ENCODE results near the gene COL2A1. TPM values are rescaled to one million over a fixed set of nuclear protein-coding genes. Genes with fewer than 3 reads are reported as not detected.

COL2A1 gene
- total and polyA plus RNA-seq, 4 donors = 0.05 to 8.7 (median 0.15) TPM; not detected in 1

DNA sequence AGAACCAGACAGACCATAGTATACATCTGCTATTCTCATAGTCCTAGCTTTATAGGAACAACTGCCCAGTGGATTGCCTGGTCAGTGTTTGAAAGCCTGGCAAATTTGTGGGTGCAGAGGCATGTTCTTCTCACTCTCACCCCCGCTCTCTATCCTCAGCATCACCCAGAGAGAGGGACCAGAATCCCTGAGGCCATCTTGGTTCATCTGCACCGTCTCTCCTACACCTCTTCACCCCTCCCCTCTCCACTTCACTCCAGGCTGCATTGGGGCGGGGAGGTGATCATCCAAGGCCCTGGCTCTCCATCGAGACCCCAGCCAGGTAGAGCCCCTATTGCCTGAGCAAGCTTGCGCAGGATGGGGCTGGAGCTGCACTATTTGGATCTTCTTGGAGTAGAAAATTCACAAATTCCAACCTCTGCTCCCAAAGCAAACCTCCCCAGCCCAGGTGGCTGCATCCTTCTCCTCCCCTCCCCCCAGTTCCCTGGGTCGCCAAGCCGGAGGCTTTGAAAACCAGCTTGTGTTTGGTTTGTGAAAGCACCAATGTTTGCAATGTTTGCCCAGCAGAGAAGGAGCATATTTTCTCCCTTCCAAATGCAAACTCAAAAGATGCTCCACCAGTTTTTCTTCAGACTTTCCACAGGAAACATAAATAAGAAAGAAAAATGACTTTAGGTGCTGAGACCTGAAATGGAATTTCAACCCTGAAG, 18.6 kb upstream of the COL2A1 start:
- Histone ChIP-seq H3K4me1 (ENCODE audit: control insufficient read depth in 5 of 5, insufficient read depth in 5 of 5, low read length in 5 of 5) (peaks cover 0 to 28% (median 6%) of the 10 kb centered on the region in 5 donors), H3K27me3 (ENCODE audit: control insufficient read depth in 3 of 3, insufficient read depth in 3 of 3, low read length in 2 of 3) (peaks cover 0 to 3% (median 0%) of the 10 kb centered on the region in 3 donors), H3K9ac (ENCODE audit: insufficient read depth in 1 of 2, low read length in 2 of 2) (no peak overlapping the region), H3K27ac (ENCODE audit: low read depth in 1 of 2, low read length in 1 of 2) (no peak overlapping the region), H3K36me3 (ENCODE audit: control insufficient read depth in 4 of 4, insufficient read depth in 4 of 4, low read length in 4 of 4) (no peaks in the 10 kb centered on the region), H3K9me3 (ENCODE audit: control insufficient read depth in 4 of 4, insufficient read depth in 3 of 4, low read length in 3 of 4) (no peaks in the 10 kb centered on the region), H3K4me3 (no peak overlapping the region)
- ATAC-seq (ENCODE audit: insufficient read depth, low FRiP score) (no peak), DNase-seq (peak in 2 of 3 donors; percentile 40 to 58)
- 67 to 85% methylated on average over 7 of the region's 7 CpGs for WGBS, 2 donors
- TF ChIP-seq, protein P1, sequence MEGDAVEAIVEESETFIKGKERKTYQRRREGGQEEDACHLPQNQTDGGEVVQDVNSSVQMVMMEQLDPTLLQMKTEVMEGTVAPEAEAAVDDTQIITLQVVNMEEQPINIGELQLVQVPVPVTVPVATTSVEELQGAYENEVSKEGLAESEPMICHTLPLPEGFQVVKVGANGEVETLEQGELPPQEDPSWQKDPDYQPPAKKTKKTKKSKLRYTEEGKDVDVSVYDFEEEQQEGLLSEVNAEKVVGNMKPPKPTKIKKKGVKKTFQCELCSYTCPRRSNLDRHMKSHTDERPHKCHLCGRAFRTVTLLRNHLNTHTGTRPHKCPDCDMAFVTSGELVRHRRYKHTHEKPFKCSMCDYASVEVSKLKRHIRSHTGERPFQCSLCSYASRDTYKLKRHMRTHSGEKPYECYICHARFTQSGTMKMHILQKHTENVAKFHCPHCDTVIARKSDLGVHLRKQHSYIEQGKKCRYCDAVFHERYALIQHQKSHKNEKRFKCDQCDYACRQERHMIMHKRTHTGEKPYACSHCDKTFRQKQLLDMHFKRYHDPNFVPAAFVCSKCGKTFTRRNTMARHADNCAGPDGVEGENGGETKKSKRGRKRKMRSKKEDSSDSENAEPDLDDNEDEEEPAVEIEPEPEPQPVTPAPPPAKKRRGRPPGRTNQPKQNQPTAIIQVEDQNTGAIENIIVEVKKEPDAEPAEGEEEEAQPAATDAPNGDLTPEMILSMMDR (IDR thresholded peaks at IDR 0.05; ENCODE audit: control extremely low read depth, extremely low read depth) = no peak

DNA sequence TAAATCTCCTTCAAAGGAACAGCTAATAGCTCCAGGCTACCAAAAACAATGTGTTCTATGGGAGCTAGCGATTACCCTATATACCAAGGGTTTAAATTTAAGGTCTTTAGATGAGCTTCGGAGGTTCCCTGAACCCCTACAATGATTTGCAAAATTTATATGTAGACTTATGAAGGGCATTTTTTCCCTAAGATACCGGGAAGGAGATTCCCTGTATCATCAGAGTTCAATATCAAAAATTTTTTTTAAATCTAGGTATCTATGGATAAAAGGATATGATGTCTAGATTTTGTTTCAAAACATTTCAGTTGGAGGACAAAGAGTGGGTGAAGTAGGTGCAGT, 17.9 kb upstream of the COL2A1 start:
- whole genome bisulfite sequencing, 2 donors = 62 to 81% methylated on average over 3 of the region's 3 CpGs
- peaks cover 0 to 23% (median 6%) of the 10 kb centered on the region in 5 donors for H3K4me1 ChIP-seq (ENCODE audit: control insufficient read depth in 5 of 5, insufficient read depth in 5 of 5, low read length in 5 of 5)
- H3K9me3 ChIP-seq (ENCODE audit: control insufficient read depth in 4 of 4, insufficient read depth in 3 of 4, low read length in 3 of 4) = no peaks in the 10 kb centered on the region
- peaks cover 0 to 3% (median 0%) of the 10 kb centered on the region in 3 donors for H3K27me3 ChIP-seq (ENCODE audit: control insufficient read depth in 3 of 3, insufficient read depth in 3 of 3, low read length in 2 of 3)
- DNase-seq = no peak
- TF ChIP-seq, protein P1 (IDR thresholded peaks at IDR 0.05; ENCODE audit: control extremely low read depth, extremely low read depth) = no peak
- ATAC-seq (ENCODE audit: insufficient read depth, low FRiP score) = no peak
- H3K27ac ChIP-seq (ENCODE audit: low read depth in 1 of 2, low read length in 1 of 2) = no peak overlapping the region
- H3K4me3 ChIP-seq = no peak overlapping the region
- no peak overlapping the region for H3K9ac ChIP-seq (ENCODE audit: insufficient read depth in 1 of 2, low read length in 2 of 2)
- H3K36me3 ChIP-seq (ENCODE audit: control insufficient read depth in 4 of 4, insufficient read depth in 4 of 4, low read length in 4 of 4) = no peaks in the 10 kb centered on the region

DNA sequence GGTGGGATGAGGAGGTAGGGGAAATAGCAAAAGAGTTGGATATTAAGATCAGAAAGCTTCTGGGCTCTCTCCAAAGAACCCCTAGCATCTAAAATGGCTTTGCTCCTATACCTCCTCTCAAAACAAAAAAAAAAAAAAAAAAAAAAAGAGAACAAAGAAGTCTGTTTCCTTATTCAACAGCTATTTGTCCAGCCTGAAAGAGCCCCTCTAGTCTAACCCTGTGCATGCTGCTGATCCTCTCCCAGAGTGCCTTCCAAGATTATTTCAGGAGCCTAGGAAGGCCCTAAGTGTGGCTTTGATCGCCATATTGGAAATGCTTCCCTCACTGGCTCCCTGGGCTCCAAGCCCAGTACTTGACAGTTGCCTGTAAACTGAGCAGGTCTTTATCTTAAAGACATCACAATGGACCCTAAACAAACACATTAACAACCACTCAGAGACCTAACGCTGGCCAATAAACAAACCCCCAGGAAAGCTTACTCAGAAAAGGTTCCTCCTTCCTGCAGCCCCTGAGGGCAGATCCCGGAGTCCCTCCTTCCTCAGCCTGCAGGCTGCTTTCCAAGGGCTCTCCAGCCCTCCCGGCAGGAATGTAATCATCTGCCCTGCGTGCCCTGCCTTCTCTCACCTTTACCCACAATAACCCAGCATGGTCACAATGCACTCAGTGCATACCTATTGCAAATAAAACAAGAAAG, 17.4 kb upstream of the COL2A1 start:
- DNase-seq = peak; percentile 82 to 93 (median 92)
- peaks cover 0 to 23% (median 6%) of the 10 kb centered on the region in 5 donors for H3K4me1 ChIP-seq (ENCODE audit: control insufficient read depth in 5 of 5, insufficient read depth in 5 of 5, low read length in 5 of 5)

More for the DNA sequence above, 17.4 kb upstream of the COL2A1 start:
- H3K36me3 ChIP-seq (ENCODE audit: control insufficient read depth in 4 of 4, insufficient read depth in 4 of 4, low read length in 4 of 4) = no peaks in the 10 kb centered on the region
- no peak overlapping the region for H3K9ac ChIP-seq (ENCODE audit: insufficient read depth in 1 of 2, low read length in 2 of 2)
- H3K27ac ChIP-seq (ENCODE audit: low read depth in 1 of 2, low read length in 1 of 2) = no peak overlapping the region
- no peak overlapping the region for H3K4me3 ChIP-seq
- no peaks in the 10 kb centered on the region for H3K9me3 ChIP-seq (ENCODE audit: control insufficient read depth in 4 of 4, insufficient read depth in 3 of 4, low read length in 3 of 4)
- TF ChIP-seq, protein P1 (IDR thresholded peaks at IDR 0.05; ENCODE audit: control extremely low read depth, extremely low read depth) = no peak
- 33 to 62% methylated on average over 5 of the region's 5 CpGs for WGBS, 2 donors
- peaks cover 0 to 3% (median 0%) of the 10 kb centered on the region in 3 donors for H3K27me3 ChIP-seq (ENCODE audit: control insufficient read depth in 3 of 3, insufficient read depth in 3 of 3, low read length in 2 of 3)
- peak; percentile 41 for ATAC-seq (ENCODE audit: insufficient read depth, low FRiP score)

Measured in lung (tissue), 12 donors.